ENCODE measurements around the gene TMEM200B. TPM values are rescaled to one million over a fixed set of nuclear protein-coding genes. Genes with fewer than 3 reads are reported as not detected.
"Not testable (repeated sequence)": the region's sequence is repeated elsewhere in the genome, so short reads cannot be mapped to it uniquely, and the experiment has no call there.

TMEM200B gene
- polyA plus RNA-seq, 1 donor: 5.9 TPM

DNA sequence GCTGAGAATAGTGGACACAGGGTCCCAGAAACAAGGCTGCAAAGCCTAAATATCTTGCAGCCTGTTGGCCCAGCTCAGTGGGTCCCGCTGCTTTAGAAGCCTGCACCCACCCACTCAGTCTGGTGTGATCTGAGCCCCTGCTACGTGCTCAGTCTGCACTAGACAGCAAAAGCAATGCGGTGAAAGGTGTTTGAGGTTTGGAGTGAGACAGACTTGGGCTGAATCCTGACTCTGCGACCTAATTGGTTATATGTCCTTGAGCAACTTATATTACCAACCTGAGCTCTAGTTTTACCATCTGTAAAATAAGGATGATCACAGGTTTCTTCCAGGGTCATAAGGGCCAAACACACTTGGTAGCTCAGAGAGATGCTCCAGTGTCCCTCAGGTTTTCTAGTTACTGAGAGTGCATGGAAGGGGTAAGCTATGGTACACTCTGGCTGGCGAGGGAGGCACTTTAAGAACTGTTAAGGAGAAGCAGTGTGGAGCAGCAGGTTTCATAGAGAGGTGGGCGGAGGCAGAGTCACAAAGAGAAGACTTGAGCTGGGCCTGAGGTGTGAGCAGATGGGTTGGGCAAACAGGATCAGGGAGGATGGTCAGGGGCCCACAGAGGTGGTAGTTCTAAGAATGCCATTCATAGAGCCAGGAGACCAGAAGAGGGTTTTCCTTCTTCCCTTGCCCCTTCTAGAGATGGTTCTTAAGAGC is 10.1 kb downstream of the TMEM200B start:
- Histone ChIP-seq H3K27ac (ENCODE audit: low read length) (no peak overlapping the region), H3K36me3 (ENCODE audit: control insufficient read depth, insufficient read depth, low read length) (peaks cover 43% of the 10 kb centered on the region), H3K27me3 (ENCODE audit: control insufficient read depth, insufficient read depth, low read length) (no peaks in the 10 kb centered on the region), H3K4me3 (ENCODE audit: low read length) (no peak overlapping the region), H3K4me1 (ENCODE audit: control insufficient read depth, insufficient read depth, low read length) (no peaks in the 10 kb centered on the region), H3K9me3 (ENCODE audit: control insufficient read depth, low read depth, low read length) (no peaks in the 10 kb centered on the region)
- no CpG with 5 or more reads among the region's 6 CpGs for WGBS (ENCODE audit: insufficient coverage, low lambda C conversion rate)
- no peak for DNase-seq

DNA sequence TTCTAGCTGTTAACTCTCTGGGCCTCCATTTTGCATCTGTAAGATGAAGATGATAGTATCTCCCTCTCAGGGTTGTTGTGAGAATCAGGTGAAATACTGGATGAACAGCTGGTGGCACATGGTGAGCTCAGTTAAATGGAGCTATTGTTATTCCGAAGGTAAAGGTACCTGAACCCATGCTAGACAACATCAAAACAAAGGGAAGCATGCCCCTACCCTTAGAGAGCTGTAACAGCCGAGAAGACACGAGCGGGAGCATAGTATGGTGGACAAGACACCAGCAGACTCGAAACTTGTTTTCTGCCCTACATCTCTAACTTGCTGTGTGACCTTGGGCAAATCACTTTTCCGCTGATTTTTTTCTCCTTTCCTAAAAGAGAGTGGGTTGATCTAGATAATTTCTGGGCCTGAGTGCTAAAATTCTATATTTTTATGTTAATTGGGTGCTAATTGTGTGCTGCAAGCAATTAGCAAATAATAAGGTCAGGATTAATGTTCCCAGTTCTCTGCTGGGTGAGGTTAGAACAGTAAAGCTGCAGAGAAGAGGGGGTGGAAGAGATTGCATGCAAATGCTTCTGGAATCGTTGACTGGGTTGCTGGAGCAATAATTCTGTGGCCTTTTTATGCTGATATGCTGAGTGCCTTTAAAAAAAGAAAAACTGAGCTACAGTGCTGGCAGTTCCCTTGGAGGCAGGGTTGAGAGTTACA is 10.8 kb downstream of the TMEM200B start:
- Histone ChIP-seq H3K36me3 (ENCODE audit: control insufficient read depth, insufficient read depth, low read length) (peaks cover 40% of the 10 kb centered on the region), H3K9me3 (ENCODE audit: control insufficient read depth, low read depth, low read length) (no peaks in the 10 kb centered on the region), H3K27me3 (ENCODE audit: control insufficient read depth, insufficient read depth, low read length) (no peaks in the 10 kb centered on the region), H3K27ac (ENCODE audit: low read length) (no peak overlapping the region), H3K4me1 (ENCODE audit: control insufficient read depth, insufficient read depth, low read length) (no peaks in the 10 kb centered on the region), H3K4me3 (ENCODE audit: low read length) (no peak overlapping the region)
- 83% methylated on average over 1 of the region's 7 CpGs for WGBS (ENCODE audit: insufficient coverage, low lambda C conversion rate)
- no peak for DNase-seq

DNA sequence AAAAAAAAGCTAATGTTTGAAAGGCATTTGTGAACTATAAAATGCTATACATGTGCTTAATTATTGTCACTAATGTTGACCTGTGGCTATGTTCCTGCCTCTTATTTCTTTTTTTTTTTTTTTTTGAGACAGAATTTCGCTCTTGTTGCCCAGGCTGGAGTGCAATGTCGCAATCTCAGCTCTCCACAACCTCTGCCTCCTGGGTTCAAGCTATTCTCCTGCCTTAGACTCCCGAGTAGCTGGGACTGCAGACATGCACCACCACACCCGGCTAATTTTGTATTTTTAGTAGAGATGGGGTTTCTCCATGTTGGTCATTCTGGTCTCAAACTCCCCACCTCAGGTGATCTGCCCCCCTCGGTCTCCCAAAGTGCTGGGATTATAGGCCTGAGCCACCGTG is 15.7 kb downstream of the TMEM200B start:
- peaks cover 16% of the 10 kb centered on the region for H3K36me3 ChIP-seq (ENCODE audit: control insufficient read depth, insufficient read depth, low read length)
- not testable (repeated sequence) for H3K9me3 ChIP-seq (ENCODE audit: control insufficient read depth, low read depth, low read length); H3K4me1 ChIP-seq (ENCODE audit: control insufficient read depth, insufficient read depth, low read length); DNase-seq; H3K27ac ChIP-seq (ENCODE audit: low read length); H3K27me3 ChIP-seq (ENCODE audit: control insufficient read depth, insufficient read depth, low read length); H3K4me3 ChIP-seq (ENCODE audit: low read length)
- no CpG with 5 or more reads among the region's 6 CpGs for WGBS (ENCODE audit: insufficient coverage, low lambda C conversion rate)

DNA sequence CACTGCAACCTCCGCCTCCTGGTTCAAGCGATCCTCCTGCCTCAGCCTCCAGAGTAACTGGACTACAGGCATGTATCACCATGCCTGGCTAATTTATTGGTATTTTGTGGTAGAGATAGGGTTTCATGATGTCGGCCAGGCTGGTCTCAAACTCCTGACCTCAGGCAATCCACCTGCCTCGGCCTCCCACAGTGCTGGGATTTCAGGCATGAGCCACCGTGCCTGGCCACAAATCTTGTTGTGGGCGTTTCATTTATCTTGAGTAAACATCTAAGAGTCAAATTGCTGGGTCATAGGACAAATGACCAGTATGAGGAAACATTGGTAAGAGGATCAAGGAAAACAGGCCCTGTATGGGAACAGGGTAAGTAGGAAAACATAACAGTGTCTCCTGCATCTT is 17.9 kb downstream of the TMEM200B start:
- Histone ChIP-seq H3K36me3 (ENCODE audit: control insufficient read depth, insufficient read depth, low read length) (peaks cover 15% of the 10 kb centered on the region), H3K4me3 (ENCODE audit: low read length) (no peak overlapping the region), H3K27ac (ENCODE audit: low read length) (no peak overlapping the region), H3K9me3 (ENCODE audit: control insufficient read depth, low read depth, low read length) (no peaks in the 10 kb centered on the region), H3K4me1 (ENCODE audit: control insufficient read depth, insufficient read depth, low read length) (no peaks in the 10 kb centered on the region), H3K27me3 (ENCODE audit: control insufficient read depth, insufficient read depth, low read length) (no peaks in the 10 kb centered on the region)
- DNase-seq: no peak
- 40% methylated on average over 1 of the region's 6 CpGs for WGBS (ENCODE audit: insufficient coverage, low lambda C conversion rate)

DNA sequence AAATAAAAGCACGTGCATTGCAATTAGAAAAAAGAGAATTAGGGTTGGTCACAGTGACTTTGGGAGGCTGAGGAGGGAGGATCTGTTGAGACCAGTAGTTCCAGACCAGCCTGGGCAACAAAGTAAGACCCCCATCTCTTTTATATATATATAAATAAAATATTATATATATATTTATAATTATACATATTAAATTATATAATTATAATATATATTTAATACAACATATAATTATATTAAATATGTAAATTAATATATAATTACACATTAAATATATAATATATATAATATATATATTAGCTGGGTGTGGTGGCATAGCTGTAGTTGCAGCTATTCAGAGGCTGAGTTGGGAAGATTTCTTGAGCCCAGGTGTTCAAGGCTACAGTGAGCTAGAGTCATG is 23.2 kb downstream of the TMEM200B start:
- Histone ChIP-seq H3K4me3 (ENCODE audit: low read length) (no peak overlapping the region), H3K36me3 (ENCODE audit: control insufficient read depth, insufficient read depth, low read length) (peaks cover 25% of the 10 kb centered on the region), H3K27ac (ENCODE audit: low read length) (no peak overlapping the region), H3K27me3 (ENCODE audit: control insufficient read depth, insufficient read depth, low read length) (no peaks in the 10 kb centered on the region), H3K9me3 (ENCODE audit: control insufficient read depth, low read depth, low read length) (no peaks in the 10 kb centered on the region), H3K4me1 (ENCODE audit: control insufficient read depth, insufficient read depth, low read length) (no peaks in the 10 kb centered on the region)
- no peak for DNase-seq
- WGBS (ENCODE audit: insufficient coverage, low lambda C conversion rate): 100% methylated on average over 1 of the region's 1 CpG

DNA sequence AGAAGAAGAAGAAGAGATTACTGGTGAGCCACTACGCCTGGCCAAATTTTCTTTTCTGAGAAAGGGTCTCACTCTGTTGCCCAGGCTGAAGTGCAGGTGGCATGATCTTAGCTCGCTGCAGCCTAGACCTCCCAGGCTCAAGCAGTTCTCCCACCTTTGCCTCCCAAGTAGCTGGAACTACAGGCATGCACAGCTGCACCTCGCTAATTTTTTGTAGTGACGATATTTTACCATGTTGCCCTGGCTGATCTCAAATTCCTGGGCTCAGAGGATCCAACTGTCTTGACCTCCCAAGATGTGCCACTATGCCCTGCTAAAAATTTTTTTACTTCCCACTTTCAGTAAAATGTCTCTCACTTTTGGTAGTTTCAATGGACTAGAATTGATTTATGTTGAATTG is 24.4 kb downstream of the TMEM200B start:
- H3K27ac ChIP-seq (ENCODE audit: low read length): no peak overlapping the region

DNA sequence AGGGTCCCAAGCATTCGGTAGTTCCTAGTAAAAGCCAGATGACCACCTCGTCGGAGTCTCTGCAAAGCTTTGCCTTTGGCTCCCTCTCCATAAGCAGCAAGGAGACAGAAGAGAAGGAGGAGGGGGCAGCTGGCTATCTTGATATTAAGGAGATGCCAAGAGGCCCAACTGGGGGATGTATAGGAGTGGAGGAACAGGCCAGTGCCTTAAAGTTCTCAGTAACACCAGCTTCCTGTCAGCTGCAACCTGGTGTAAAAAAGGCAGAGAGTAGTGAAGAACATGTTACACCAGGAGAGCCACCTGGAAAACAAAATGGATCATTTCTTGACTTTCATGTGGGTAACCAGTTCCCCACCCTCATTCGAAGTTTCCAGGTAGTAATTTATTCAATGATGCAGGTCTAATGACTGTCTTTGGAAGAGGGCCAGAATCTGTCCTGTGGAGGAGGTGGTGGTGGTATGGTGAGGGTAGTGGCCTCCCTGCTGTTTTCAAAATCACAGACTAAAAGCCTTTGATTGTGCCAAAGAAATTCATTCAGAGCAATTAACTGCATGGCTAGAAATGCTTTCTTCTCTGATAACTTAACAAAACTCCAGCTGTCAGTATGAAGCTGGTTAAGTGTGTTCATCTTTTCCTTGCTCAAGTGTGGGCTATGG is 27.3 kb downstream of the TMEM200B start:
- H3K4me1 ChIP-seq (ENCODE audit: control insufficient read depth, insufficient read depth, low read length): no peaks in the 10 kb centered on the region
- no peaks in the 10 kb centered on the region for H3K9me3 ChIP-seq (ENCODE audit: control insufficient read depth, low read depth, low read length)
- no CpG with 5 or more reads among the region's 4 CpGs for WGBS (ENCODE audit: insufficient coverage, low lambda C conversion rate)
- no peak for DNase-seq
- H3K27ac ChIP-seq (ENCODE audit: low read length): no peak overlapping the region
- H3K36me3 ChIP-seq (ENCODE audit: control insufficient read depth, insufficient read depth, low read length): peaks cover 24% of the 10 kb centered on the region
- no peaks in the 10 kb centered on the region for H3K27me3 ChIP-seq (ENCODE audit: control insufficient read depth, insufficient read depth, low read length)
- H3K4me3 ChIP-seq (ENCODE audit: low read length): no peak overlapping the region

More for the DNA sequence above, 24.4 kb downstream of the TMEM200B start:
- Histone ChIP-seq H3K4me3 (ENCODE audit: low read length) (no peak overlapping the region), H3K27me3 (ENCODE audit: control insufficient read depth, insufficient read depth, low read length) (no peaks in the 10 kb centered on the region), H3K36me3 (ENCODE audit: control insufficient read depth, insufficient read depth, low read length) (peaks cover 31% of the 10 kb centered on the region), H3K4me1 (ENCODE audit: control insufficient read depth, insufficient read depth, low read length) (no peaks in the 10 kb centered on the region), H3K9me3 (ENCODE audit: control insufficient read depth, low read depth, low read length) (no peaks in the 10 kb centered on the region)
- no peak for DNase-seq
- 93% methylated on average over 2 of the region's 4 CpGs for WGBS (ENCODE audit: insufficient coverage, low lambda C conversion rate)

DNA sequence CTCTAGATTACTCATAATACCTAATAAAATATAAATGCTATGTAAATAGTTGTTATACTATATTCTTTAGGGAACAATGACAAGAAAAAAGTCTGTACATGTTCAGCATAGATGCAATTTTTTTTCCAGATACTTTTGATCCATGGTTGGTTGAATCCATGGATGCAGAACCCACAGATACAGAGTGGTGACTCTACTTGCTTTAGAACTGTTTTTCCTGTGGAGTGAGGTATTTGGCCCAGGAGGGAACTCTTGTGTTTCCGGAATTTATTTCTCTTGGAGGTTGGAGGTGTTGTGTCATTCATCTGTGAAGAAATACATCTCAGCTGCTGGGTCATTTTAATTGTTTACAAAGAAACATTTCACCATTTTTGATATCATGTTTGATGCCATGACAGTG is 28.7 kb downstream of the TMEM200B start:
- Histone ChIP-seq H3K27me3 (ENCODE audit: control insufficient read depth, insufficient read depth, low read length) (no peaks in the 10 kb centered on the region), H3K27ac (ENCODE audit: low read length) (no peak overlapping the region), H3K4me1 (ENCODE audit: control insufficient read depth, insufficient read depth, low read length) (no peaks in the 10 kb centered on the region), H3K9me3 (ENCODE audit: control insufficient read depth, low read depth, low read length) (no peaks in the 10 kb centered on the region), H3K36me3 (ENCODE audit: control insufficient read depth, insufficient read depth, low read length) (peaks cover 23% of the 10 kb centered on the region), H3K4me3 (ENCODE audit: low read length) (no peak overlapping the region)
- no peak for DNase-seq
- no CpG with 5 or more reads among the region's 1 CpG for WGBS (ENCODE audit: insufficient coverage, low lambda C conversion rate)

DNA sequence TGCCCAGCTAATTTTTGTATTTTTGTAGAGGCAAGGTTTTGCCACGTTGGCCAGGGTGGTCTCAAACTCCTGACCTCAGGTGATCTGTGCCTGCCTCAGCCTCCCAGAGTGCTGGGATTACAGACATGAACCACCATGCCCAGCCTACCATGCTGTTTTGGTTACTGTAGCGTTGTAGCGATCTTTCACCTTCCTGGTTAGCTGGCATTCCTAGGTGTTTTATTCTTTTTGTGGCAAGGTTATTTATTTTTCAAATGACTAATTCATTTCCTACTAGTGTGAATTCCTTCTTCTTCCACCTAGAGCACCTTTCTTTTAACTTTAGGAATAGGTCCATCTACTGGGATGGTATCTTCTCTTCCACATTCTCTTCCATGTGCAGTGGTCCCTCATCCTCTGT is 29.3 kb downstream of the TMEM200B start:
- WGBS (ENCODE audit: insufficient coverage, low lambda C conversion rate): no CpG with 5 or more reads among the region's 3 CpGs
- Histone ChIP-seq H3K4me3 (ENCODE audit: low read length) (no peak overlapping the region), H3K36me3 (ENCODE audit: control insufficient read depth, insufficient read depth, low read length) (peaks cover 20% of the 10 kb centered on the region), H3K27me3 (ENCODE audit: control insufficient read depth, insufficient read depth, low read length) (no peaks in the 10 kb centered on the region), H3K9me3 (ENCODE audit: control insufficient read depth, low read depth, low read length) (no peaks in the 10 kb centered on the region), H3K4me1 (ENCODE audit: control insufficient read depth, insufficient read depth, low read length) (no peaks in the 10 kb centered on the region), H3K27ac (ENCODE audit: low read length) (no peak overlapping the region)
- DNase-seq: no peak

DNA sequence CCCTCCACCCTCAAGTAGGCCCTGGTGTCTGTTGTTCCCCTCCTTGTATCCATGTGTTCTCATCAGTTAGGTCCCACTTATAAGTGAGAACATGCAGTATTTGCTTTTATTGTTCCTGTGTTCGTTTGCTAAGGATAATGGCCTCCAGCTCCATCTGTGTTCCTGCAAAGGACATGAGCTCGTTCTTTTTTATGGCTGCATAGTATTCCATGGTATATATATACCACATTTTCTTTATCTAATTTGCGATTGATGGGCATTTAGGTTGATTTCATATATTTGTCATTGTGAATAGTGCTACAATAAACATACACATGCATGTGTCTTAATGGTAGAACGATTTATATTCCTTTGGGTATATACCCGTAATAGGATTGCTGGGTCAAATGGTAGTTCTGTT is 31.0 kb downstream of the TMEM200B start:
- WGBS (ENCODE audit: insufficient coverage, low lambda C conversion rate): 100% methylated on average over 4 of the region's 5 CpGs
- H3K4me1 ChIP-seq (ENCODE audit: control insufficient read depth, insufficient read depth, low read length); H3K27me3 ChIP-seq (ENCODE audit: control insufficient read depth, insufficient read depth, low read length); DNase-seq; H3K4me3 ChIP-seq (ENCODE audit: low read length); H3K27ac ChIP-seq (ENCODE audit: low read length); H3K9me3 ChIP-seq (ENCODE audit: control insufficient read depth, low read depth, low read length): not testable (repeated sequence)
- H3K36me3 ChIP-seq (ENCODE audit: control insufficient read depth, insufficient read depth, low read length): peaks cover 14% of the 10 kb centered on the region

Data from large intestine (tissue), 3 donors.